ENCODE data around the gene CCDC87.
A peak's percentile ranks its signal among the peaks of the same experiment; 100 is the strongest.
"Not testable (repeated sequence)": the region's sequence is repeated elsewhere in the genome, so short reads cannot be mapped to it uniquely, and the experiment has no call there.

CCDC87 gene, protein sequence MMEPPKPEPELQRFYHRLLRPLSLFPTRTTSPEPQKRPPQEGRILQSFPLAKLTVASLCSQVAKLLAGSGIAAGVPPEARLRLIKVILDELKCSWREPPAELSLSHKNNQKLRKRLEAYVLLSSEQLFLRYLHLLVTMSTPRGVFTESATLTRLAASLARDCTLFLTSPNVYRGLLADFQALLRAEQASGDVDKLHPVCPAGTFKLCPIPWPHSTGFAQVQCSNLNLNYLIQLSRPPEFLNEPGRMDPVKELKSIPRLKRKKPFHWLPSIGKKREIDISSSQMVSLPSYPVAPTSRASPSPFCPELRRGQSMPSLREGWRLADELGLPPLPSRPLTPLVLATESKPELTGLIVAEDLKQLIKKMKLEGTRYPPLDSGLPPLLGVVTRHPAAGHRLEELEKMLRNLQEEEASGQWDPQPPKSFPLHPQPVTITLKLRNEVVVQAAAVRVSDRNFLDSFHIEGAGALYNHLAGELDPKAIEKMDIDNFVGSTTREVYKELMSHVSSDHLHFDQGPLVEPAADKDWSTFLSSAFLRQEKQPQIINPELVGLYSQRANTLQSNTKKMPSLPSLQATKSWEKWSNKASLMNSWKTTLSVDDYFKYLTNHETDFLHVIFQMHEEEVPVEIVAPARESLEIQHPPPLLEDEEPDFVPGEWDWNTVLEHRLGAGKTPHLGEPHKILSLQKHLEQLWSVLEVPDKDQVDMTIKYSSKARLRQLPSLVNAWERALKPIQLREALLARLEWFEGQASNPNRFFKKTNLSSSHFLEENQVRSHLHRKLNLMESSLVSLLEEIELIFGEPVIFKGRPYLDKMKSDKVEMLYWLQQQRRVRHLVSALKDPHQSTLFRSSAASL

DNA sequence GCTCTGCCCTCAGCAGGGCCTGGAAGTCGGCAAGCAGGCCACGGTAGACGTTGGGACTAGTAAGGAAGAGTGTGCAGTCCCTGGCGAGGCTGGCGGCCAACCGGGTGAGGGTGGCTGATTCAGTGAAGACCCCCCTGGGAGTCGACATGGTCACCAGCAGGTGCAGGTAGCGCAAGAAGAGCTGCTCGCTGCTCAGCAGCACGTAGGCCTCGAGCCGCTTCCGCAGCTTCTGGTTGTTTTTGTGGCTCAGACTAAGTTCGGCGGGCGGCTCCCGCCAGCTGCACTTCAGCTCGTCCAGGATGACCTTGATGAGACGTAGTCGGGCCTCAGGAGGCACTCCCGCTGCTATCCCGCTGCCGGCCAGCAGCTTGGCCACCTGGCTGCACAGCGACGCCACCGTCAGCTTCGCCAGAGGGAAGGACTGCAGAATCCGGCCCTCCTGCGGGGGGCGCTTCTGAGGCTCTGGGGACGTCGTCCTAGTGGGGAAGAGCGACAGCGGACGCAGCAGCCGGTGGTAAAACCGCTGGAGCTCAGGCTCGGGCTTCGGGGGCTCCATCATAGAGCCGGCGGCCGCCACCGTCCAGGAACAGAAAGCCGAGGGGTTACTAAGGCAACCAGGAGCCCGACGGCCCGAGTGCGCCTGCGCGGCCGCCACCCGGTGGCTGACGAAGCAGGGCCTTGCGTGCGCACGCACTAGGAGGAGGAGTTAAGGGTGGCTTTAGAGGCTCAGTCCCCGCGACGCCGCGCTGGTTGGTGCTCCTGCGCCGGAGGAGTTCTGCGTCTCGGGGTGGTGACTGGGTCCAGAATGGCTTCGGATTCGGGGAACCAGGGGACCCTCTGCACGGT is at the start of gene CCDC87, which contains the start of gene CCS:
Gene CCDC87 (minus strand): TSS at position 607 of the 846 bp plus-strand sequence. CDS start 48 bp downstream, at position 559.
Gene CCS (plus strand): TSS at position 729 of the 846 bp plus-strand sequence. CDS start 77 bp downstream, at position 806.
- DNase-seq = peak; percentile 96

DNA sequence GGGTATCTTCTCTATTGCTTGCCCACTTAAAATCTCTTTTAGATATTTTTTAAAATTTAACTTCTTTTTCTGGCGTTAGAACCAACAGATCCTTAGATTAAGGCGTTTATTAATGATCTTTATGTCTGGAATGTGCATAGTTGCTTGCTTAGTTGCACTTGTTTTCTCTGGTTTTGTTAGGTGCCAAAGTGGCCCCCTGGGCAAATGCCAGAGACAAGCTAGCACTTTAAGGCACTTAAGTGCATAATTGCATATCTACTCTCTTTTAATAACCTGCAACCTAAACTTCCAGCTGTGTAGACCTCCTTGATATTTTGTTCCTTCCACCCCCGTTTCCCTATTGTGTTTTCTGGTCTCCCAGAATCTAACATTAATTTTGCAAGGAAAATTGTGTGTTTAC is 49.0 kb upstream of the CCDC87 start:
- peak; percentile 5 for DNase-seq

DNA sequence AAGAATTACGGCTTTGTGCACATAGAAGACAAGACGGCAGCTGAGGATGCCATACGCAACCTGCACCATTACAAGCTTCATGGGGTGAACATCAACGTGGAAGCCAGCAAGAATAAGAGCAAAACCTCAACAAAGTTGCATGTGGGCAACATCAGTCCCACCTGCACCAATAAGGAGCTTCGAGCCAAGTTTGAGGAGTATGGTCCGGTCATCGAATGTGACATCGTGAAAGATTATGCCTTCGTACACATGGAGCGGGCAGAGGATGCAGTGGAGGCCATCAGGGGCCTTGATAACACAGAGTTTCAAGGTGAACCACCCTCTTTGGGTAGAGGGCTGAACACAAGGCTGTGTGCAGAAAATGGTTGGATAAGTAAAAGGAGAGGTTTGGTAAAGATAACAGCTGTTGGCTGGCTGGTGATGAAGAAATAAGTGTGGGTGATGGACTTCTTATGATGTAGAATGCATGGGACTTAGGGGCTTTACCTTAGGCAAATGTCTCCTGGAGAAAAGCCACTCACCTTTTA is 47.0 kb upstream of the CCDC87 start:
- DNase-seq = not testable (repeated sequence)

DNA sequence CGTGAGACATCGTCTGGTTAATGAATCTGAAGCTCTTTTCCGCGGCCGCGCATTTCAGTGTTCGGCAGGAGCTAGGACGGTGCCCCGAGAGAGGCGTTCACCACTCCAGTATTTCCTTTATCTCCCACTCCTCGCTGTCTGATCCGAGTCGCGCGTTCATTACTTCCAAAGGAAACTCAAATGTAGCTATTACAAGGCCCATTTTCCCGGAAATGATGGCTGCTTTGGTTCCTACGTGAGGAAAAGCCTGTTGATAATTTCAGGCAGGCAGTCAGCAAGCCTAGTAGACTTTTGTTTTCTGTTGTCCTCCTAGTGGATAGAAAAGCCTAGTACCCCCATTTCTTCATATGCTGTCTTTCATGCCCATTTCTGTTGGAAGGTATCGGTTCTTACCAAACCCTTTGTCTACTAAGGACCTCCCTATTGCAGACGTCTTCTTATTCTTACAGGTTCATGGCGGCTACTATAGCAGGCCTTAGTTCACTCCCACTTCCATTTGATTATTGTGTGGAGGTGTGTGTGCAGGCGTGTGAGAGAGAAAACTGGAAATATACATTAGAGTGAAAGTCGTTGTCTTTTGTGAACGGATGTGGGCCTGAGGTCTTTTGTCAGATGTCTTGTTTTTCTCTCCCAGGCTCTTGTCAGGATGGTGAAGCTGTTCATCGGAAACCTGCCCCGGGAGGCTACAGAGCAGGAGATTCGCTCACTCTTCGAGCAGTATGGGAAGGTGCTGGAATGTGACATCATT is 46.4 kb upstream of the CCDC87 start:
- DNase-seq = no peak

DNA sequence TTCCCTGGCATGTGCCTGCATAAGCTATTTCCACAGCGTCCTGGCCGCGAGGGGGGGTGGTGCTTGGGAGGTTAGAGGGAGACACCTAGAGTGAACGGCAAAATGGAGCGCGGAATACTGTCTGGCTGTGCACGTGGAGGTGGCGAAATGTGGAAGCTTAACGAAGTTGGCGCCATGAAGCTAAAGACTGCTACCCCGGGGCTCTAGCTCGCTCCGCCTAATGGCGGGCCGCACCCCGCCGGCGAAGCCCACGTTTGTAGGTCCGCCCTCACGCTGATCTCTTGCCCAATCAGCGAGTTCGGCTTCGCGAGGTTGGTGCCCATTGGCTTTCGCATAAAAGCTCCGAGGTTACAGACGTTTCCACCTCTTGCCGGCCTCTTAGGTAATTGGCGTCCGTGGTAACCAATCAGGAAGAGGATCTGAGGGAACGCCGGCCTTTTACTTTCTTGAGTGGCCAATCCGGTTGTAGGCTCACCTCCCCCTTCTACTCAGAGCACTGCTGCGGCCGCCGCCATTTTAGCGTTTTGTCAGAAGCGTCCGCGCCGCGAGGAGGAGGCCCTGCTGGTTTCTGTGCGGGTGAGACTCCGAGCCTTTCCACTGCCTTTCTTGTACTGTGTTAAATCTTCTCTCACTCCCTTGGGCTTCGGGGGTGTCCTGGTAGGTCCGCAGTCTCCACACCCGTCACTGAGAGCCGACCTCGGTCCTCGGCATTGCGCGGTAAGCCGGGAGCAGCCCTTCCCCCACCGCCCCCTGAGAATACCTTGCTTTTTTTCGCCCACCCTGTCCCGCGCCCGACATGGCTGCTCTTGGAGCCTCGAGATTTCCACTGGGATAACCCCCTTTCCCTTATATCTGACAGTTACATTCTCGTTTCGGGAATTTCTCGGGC is 45.6 kb upstream of the CCDC87 start, which contains the start of gene RBM4:
Gene RBM4 (plus strand): TSS at position 527 of the 889 bp plus-strand sequence. CDS start 1,009 bp downstream, outside the sequence.
- peak; percentile 100 for DNase-seq

DNA sequence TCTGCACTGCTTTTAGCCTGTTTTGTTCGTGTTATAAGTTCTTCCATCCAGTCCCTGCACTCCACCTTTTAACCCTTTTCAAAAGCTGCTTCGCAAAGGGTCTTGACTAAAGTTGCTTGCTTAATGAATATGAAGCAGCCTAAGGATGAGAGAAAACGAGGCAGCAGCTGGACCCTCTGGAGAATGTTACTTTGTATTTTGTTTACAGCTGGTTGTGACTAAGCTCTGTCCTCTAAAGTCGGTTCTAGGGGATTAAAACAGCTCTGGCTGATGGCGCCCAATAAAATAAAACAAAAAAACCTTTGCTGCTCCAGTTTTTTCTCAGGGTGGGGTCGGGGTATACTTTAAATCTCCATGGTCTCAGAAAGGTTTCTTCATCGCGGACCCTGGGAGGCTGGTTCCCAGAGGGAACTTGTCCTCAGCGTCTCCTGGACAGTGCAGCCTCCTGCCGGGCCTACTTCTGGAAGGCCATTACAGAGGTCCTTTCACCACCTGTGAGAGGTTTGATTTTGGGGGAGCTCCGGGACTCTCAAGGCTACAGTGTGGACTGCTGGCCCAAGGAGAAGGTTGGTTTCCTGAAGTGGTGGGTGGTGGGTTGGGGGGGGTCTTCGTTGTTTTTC is 44.8 kb upstream of the CCDC87 start:
- DNase-seq = no peak

DNA sequence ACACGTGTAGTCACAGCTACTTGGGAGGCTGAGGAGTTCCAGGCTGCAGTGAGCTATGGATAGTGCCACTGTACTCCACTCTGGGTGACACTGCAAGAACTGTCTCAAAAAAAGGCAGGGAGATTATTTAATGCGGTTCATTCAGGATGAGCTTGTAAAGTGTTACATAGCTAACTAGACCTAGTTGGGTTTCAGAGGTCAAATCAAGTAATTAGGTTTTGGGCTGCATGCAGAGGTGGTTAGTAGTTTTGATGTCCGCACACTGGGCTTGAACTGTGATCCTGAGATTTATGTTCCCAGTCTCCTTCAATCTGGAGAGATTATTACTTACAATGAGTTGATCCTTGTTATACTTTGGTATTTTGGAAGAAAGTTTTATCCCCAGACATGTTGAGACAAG is 43.5 kb upstream of the CCDC87 start:
- no peak for DNase-seq

DNA sequence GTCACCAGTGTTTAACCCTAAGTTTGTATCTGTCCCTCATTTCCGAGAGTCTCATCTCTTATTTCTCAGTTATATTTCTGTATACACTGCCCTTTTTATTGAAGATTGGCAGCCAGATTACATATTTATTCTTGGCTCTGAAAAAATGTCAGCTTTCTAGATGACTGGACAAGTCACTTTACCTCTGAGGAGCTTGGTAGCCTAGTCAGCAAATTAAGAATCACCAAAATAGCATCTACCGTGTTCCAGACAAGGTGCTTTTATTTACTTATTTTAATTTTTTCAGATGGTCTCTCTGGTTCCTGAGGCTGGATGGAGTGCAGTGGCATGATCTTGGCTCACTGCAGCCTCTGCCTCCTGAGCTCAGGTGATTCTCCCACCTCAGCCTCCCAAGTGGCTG is 40.1 kb upstream of the CCDC87 start:
- DNase-seq = no peak

DNA sequence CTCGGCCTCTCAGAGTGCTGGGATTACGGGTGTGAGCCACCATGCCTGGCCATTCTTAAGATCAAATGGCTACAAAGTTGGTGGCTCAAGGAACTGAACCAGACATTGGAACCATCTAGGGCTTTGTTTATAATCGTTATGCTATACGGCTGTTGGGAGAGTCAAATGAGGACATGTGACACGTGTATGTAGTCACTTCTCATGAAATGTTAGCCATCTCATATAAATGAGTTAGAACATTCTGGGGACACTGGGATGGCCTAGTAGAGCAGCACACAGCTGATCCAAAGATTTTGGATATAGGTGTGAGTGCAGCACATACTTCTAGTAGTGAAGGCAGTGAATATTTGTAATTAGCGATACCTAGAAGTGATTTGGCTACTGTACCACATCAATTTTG is 39.0 kb upstream of the CCDC87 start:
- DNase-seq = no peak

DNA sequence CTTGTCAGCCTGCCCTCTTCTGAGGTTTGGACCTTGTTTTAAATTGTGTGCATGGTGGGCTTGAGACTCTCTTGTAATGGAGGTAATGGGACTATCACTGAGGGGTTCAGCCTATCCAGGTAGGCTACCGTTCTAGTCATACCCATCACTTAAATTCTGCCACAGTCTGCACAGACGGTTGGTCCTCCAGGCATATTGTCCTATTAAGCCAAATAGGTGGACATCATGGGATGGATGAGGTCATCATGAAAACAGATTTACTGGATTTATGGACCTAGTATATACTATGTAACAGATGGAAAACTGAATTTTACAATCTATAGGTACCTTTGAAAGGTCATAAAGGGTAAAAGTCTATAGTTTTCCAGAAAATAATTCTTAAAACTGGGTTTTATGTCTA is 36.5 kb upstream of the CCDC87 start:
- no peak for DNase-seq

DNA sequence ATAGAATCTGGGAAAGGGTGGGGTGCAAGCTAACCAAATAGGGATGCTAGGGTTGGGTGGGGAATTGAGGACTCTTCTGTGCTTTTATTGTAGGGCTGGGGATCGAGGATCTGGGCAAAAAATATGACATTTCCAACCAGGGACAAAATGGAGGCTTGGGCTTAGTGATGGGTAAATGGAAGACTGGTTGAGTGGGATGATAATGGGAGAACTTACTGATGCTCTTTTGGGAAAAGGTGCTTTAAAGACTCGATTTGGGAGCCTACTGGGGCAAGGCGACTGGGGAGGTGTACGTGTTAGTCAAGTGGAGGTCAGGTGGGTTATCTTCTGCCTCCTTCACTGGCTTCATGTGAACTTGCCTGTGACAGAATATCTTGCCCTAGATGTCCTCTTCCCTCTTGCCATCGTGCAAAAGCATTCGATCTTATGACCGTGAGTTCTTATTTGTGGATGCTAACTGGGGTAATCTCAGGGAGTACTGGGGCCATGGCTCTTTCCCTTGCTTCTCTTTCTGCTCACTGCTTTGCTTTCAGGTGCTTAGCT is 35.3 kb upstream of the CCDC87 start:
- no peak for DNase-seq

DNA sequence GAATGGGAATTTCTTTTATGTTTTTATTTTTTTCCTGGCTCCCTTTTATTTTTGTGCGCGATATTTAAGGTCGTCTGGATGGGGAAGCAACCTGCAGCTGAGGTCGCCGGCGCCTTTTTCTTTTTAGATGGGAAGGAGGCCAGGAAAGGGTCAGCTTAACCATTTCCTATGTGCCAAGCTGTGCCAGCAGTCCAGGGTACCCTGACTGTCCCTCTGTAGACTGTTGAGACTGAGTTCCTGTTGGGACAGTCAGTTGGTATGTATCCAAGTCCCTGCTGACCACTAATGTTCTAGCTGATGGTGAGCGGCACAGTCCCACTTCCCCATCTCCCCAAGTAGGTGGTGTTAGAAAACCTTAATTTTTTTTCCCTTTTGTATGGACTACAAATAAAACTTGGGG is 34.1 kb upstream of the CCDC87 start:
- DNase-seq = no peak

DNA sequence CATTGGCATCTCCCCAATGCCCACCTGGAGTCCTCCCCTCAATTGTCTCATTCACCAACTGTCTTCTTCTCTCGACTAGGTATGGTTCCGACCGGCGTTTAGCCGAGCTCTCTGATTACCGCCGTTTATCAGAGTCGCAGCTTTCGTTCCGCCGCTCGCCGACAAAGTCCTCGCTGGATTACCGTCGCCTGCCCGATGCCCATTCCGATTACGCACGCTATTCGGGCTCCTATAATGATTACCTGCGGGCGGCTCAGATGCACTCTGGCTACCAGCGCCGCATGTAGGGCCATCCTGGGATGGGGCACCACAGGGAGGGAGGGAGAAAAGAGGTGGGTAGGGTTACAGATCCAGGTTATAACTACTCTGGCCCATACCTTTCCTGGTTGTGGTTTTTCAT is 33.5 kb upstream of the CCDC87 start:
- DNase-seq = no peak

DNA sequence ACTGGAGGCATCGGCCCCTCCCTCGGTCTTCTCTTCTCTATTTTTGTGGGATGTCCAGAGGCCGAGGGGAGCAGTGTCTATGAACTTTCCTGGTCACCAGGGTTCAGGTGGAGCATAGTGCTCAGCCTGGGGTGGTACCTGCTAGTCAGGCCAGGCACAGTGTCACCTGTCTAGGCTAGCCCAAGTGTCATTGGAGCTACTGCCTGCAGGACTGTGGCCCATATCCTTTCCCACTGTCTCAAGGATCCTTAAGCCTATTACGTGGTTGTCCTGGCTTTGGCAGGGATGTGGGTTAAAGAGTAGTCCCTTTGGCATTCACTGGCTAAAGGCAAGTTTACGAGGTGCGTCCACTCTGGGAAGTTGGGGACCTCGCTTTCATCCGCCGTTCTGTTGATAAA is 32.9 kb upstream of the CCDC87 start:
- no peak for DNase-seq

DNA sequence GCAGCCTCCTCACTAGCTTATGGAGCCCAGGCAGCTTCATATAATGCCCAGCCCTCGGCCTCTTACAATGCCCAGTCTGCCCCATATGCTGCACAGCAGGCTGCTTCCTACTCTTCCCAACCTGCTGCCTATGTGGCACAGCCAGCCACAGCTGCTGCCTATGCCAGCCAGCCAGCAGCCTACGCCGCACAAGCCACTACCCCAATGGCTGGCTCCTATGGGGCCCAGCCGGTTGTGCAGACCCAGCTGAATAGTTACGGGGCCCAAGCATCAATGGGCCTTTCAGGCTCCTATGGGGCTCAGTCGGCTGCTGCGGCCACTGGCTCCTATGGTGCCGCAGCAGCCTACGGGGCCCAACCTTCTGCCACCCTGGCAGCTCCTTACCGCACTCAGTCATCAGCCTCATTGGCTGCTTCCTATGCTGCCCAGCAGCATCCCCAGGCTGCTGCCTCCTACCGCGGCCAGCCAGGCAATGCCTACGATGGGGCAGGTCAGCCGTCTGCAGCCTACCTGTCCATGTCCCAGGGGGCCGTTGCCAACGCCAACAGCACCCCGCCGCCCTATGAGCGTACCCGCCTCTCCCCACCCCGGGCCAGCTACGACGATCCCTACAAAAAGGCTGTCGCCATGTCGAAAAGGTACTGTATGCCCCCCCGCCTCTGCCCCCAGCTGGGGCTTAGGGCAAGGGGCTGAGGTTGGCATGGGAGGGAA is 32.3 kb upstream of the CCDC87 start:
- DNase-seq = no peak

DNA sequence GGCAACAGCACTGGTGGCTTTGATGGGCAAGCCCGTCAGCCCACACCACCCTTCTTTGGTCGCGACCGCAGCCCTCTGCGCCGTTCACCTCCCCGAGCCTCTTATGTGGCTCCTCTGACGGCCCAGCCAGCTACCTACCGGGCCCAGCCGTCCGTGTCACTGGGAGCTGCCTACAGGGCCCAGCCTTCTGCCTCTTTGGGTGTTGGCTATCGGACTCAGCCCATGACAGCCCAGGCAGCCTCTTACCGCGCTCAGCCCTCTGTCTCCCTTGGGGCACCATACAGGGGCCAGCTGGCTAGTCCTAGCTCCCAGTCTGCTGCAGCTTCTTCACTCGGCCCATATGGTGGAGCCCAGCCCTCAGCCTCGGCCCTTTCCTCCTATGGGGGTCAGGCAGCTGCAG is 31.6 kb upstream of the CCDC87 start:
- DNase-seq = no peak

DNA sequence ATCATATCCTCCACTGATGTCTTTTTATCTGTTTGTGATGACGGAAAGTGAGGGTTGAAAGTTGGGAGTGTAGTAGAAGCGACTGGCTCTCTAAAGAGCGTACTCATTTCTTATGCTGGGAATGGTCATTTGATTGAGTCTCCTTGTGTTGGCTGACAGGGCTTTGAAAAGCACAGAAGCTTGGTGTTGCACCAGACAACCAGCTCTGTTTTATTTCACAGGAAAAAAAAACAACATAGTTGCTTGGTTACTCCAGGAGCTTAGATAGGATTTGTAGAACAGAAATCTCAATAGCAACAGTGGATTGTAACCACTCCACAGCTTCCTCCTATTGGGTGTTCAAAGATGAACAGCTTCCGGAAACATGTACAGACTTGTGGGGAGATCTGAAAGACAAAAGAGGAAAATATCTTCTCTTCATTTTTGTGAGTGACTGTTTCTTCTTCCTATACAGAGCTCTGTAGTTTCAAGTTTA is 26.3 kb upstream of the CCDC87 start:
- DNase-seq = no peak

DNA sequence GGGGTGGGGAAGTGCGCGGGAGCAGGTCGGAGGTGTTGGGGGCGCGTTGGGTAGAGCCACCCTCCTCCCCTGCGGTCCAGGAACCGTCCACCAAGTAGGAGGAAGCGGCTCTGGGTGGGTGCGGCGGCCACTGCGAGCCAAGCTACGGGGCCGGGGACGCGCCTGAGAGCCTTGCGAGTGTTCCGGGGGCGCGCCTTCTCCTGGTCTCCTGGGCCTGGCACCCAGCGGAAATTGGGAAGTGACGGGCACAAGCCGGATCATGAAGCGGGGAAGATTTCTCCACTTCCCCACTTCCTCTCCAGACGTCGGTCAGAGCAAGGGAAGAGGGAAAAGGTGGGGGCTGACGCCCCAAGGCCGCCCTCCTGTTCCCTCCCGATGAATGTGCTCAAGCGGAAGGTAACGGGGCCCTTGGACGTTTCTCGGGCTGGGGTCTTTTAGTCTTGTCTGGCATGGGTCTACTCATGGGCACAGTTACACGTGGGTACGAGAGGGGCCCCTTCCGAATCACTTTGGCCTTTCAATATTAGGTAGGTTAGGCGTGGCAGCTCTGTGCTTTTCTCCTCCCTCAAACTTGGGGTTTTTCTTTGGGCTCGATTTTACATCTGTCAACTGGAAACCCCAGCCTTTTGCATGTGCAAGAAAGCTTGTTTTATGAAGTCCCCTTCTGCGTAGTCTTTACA is 24.4 kb upstream of the CCDC87 start:
- DNase-seq = no peak

All from NCI-H1105 (cell line).